GM12878 (cell line): Measurements from ENCODE around the gene DAPK2. TPM values are rescaled to one million over a fixed set of nuclear protein-coding genes. Genes with fewer than 3 reads are reported as not detected.

Experiments
- ATAC-seq: fragments of 200-7000 bp; cut with Tn5 transposase; 3 replicates; pipeline ENCODE4 v1.9.1; 2020; ENCODE audit warnings: mild to moderate bottlenecking, moderate library complexity
- BruUV-seq: library from RNA; stranded (reverse); fragments of 400-500 nt; replicated peaks from 2 replicates; lab custom pipeline; 2021; lab: Mats Ljungman, UMichigan
- CTCF ChIA-PET: fragments of 300-600 bp; sonication (Branson Sonifier 250); formaldehyde crosslinking; extraction: SDS; loops from one replicate; lab custom pipeline; 2021; ENCODE audit warnings: inconsistent platforms; lab: Yijun Ruan, JAX
- POLR2A ChIA-PET: fragments of 350-600 bp; formaldehyde crosslinking; extraction: SDS; loops from one replicate; lab custom pipeline; 2021; ENCODE audit warnings: inconsistent platforms; lab: Charles Lee
- RAD21 ChIA-PET: fragments of 300-600 bp; sonication (Branson Sonifier 250); formaldehyde crosslinking; loops from one replicate; lab custom pipeline; 2023; ENCODE audit warnings: antibody characterized with exemption; ENCODE audit not compliant: unreplicated experiment; lab: Charles Lee
- SMC1A ChIA-PET: fragments of 300-600 bp; sonication (Branson Sonifier 250); formaldehyde crosslinking; loops from one replicate; lab custom pipeline; 2023; ENCODE audit not compliant: unreplicated experiment, uncharacterized antibody; lab: Charles Lee
- DNase-seq: peaks from one replicate; pipeline ENCODE4 v3.0.0-alpha.2; 2011; ENCODE audit warnings: low read depth, low spot score
- FAIRE-seq: peaks from 3 replicates; lab custom pipeline; 2011; peaks lifted over from hg19 to GRCh38; lab: Jason Lieb, UNC
- H2AFZ ChIP-seq: 2 replicates; pipeline ENCODE4 v1.6.0; 2011; ENCODE audit warnings: low read depth, low read length, control low read depth; ENCODE audit not compliant: control insufficient read depth
- H3K27ac ChIP-seq: 2 replicates; pipeline ENCODE4 v1.5.1; 2011; ENCODE audit warnings: control low read depth; ENCODE audit not compliant: control insufficient read depth, insufficient read depth
- H3K27me3 ChIP-seq, 2 experiments: replicated peaks in 1 of 2; 2 replicates each; pipeline versions ENCODE4 v1.6.0 to v1.6.1; 2011; ENCODE audit warnings: low read length in 1 of 2; ENCODE audit not compliant: control insufficient read depth in 2 of 2, insufficient read depth in 2 of 2
- H3K36me3 ChIP-seq, 2 experiments: 2 replicates each; pipeline ENCODE4 v1.5.1; 2011; ENCODE audit warnings: low read length in 1 of 2; ENCODE audit not compliant: control insufficient read depth in 2 of 2, insufficient read depth in 2 of 2
- H3K4me1 ChIP-seq: 2 replicates; pipeline ENCODE4 v1.6.1; 2011; ENCODE audit warnings: mild to moderate bottlenecking, low read length, moderate library complexity, mixed read lengths; ENCODE audit not compliant: control insufficient read depth, insufficient read depth
- H3K4me2 ChIP-seq: 2 replicates; pipeline ENCODE4 v1.6.0; 2011; ENCODE audit warnings: control low read depth; ENCODE audit not compliant: control insufficient read depth, insufficient read depth
- H3K4me3 ChIP-seq: fragments of 200-600 bp; sonication (generic); 2 replicates; pipeline ENCODE4 v1.5.1; 2016
- H3K79me2 ChIP-seq: 2 replicates; pipeline ENCODE4 v1.6.0; 2011; ENCODE audit warnings: low read length; ENCODE audit not compliant: control insufficient read depth, insufficient read depth
- H3K9ac ChIP-seq: 2 replicates; pipeline ENCODE4 v1.8.0; 2011; ENCODE audit warnings: low read length, control low read depth, mixed read lengths; ENCODE audit not compliant: control insufficient read depth, insufficient read depth
- H3K9me3 ChIP-seq: replicated peaks from 3 replicates; pipeline ENCODE4 v1.5.1; 2011; ENCODE audit warnings: mild to moderate bottlenecking, low read length; ENCODE audit not compliant: control insufficient read depth, insufficient read depth
- H4K20me1 ChIP-seq: 2 replicates; pipeline ENCODE4 v1.6.0; 2011; ENCODE audit not compliant: control insufficient read depth, insufficient read depth
- BCLAF1 ChIP-seq: fragments of 450-650 bp; IDR thresholded peaks from 2 replicates; pipeline ENCODE4 v1.6.1; 2017; ENCODE audit warnings: antibody characterized with exemption, mild to moderate bottlenecking, moderate library complexity
- E2F4 ChIP-seq: IDR thresholded peaks from 2 replicates; pipeline ENCODE4 v1.6.1; 2012; ENCODE audit warnings: low read depth, low read length, improper control_type of control experiment
- IKZF2 ChIP-seq, 2 experiments: fragments of 450-650 bp; IDR thresholded peaks; 2 replicates each; pipeline ENCODE4 v1.6.1; 2017; ENCODE audit warnings: mild to moderate bottlenecking in 2 of 2, moderate library complexity in 2 of 2
- MEF2B ChIP-seq: fragments of 450-650 bp; IDR thresholded peaks from 2 replicates; pipeline ENCODE4 v1.6.1; 2018; ENCODE audit warnings: mild to moderate bottlenecking, moderate library complexity; ENCODE audit not compliant: partially characterized antibody, poor library complexity, severe bottlenecking
- MTA2 ChIP-seq: fragments of 450-650 bp; IDR thresholded peaks from 2 replicates; pipeline ENCODE4 v1.6.1; 2016; ENCODE audit warnings: low read depth, mild to moderate bottlenecking, moderate library complexity
- NFYA ChIP-seq: IDR thresholded peaks from 2 replicates; pipeline ENCODE4 v1.6.1; 2011; ENCODE audit warnings: low read depth, mild to moderate bottlenecking, low read length, improper control_type of control experiment, borderline replicate concordance
- NR2C1 ChIP-seq: fragments of 450-650 bp; IDR thresholded peaks from 2 replicates; pipeline ENCODE4 v1.6.1; 2017; ENCODE audit warnings: antibody characterized with exemption, mild to moderate bottlenecking, moderate library complexity
- NRF1 ChIP-seq: conservative IDR thresholded peaks from 2 replicates; pipeline ENCODE4 v1.6.1; 2011; ENCODE audit warnings: mild to moderate bottlenecking, low read depth, low read length, improper control_type of control experiment
- POLR2AphosphoS2 ChIP-seq: IDR thresholded peaks from 2 replicates; pipeline ENCODE4 v1.6.1; 2011; ENCODE audit warnings: low read depth, mild to moderate bottlenecking, low read length, improper control_type of control experiment, moderate library complexity
- RAD21 ChIP-seq: IDR thresholded peaks from 2 replicates; pipeline ENCODE4 v1.6.1; 2011; ENCODE audit warnings: mild to moderate bottlenecking, low read depth, low read length, moderate library complexity; ENCODE audit not compliant: insufficient read depth
- TCF3 ChIP-seq: IDR thresholded peaks from 2 replicates; pipeline ENCODE4 v1.6.1; 2012; ENCODE audit warnings: low read depth, mild to moderate bottlenecking, low read length, borderline replicate concordance; ENCODE audit not compliant: insufficient read depth
- USF2 ChIP-seq: IDR thresholded peaks from 2 replicates; pipeline ENCODE4 v1.6.1; 2011; ENCODE audit warnings: low read depth, low read length, improper control_type of control experiment, borderline replicate concordance
- ZSCAN29 ChIP-seq: fragments of 450-650 bp; IDR thresholded peaks from 2 replicates; pipeline ENCODE4 v1.6.1; 2017; ENCODE audit warnings: mild to moderate bottlenecking, moderate library complexity
- ZZZ3 ChIP-seq: IDR thresholded peaks from 2 replicates; pipeline ENCODE4 v1.6.1; 2011; ENCODE audit warnings: low read depth; ENCODE audit not compliant: control insufficient read depth, insufficient read length
- WGBS: methylation state at CpG from one replicate; pipeline ENCODE4 v1.1.6; 2016; ENCODE audit warnings: low lambda C conversion rate; ENCODE audit not compliant: insufficient replicate concordance, insufficient coverage; ENCODE audit errors: missing lambda C conversion rate; 5-methylcytosine and 5-hydroxymethylcytosine counted together
- in situ Hi-C: fragments of 300-500 bp; cut with MboI; formaldehyde crosslinking; loops from 9 replicates; pipeline ENCODE4 v1.14.3; 2018; ENCODE audit warnings: mixed read lengths
- intact Hi-C: fragments of 100-400 bp; cut with micrococcal nuclease; formaldehyde crosslinking; loops from one replicate; pipeline ENCODE4 v1.14.2; 2022; ENCODE audit not compliant: unreplicated experiment
- polyA plus RNA-seq, 11 experiments: library from polyadenylated mRNA; depleted of rRNA in 4 of 11; unstranded in 6 of 11; stranded (reverse) in 5 of 11; fragments of >200 nt; fragmentation: Nextera tagmentation in 4 of 11; fragmentation: Illumina TruSeq in 1 of 11; extraction: Ambion mirVana in 4 of 11; extraction: Trizol in 1 of 11; gene quantifications; 1 replicate in 1 of 11; 2 replicates in 10 of 11; pipeline versions ENCODE4 v1.2.1 to v1.2.3, GENCODE V29; 2011 to 2016; ENCODE audit warnings: inconsistent platforms in 2 of 11, missing spikeins in 2 of 11, low read depth in 1 of 11
- total RNA-seq, 4 experiments: library from RNA; depleted of rRNA in 3 of 4; stranded (reverse); fragments of >200 nt in 3 of 4; fragmentation: Illumina TruSeq in 1 of 4; extraction: Trizol in 1 of 4; gene quantifications; 2 replicates each; pipeline versions ENCODE4 v1.2.1 to v1.2.3, GENCODE V29; 2013 to 2021
- TF ChIP-seq, protein P1 (sequence below): IDR thresholded peaks from 2 replicates; pipeline ENCODE4 v1.6.1; 2011; ENCODE audit warnings: low read depth, mild to moderate bottlenecking, low read length, moderate library complexity, borderline replicate concordance; ENCODE audit errors: extremely low read depth

Gene DAPK2
- total and polyA plus RNA-seq, 10 of the 15 experiments (the other 5 are each of a cell fraction or from before 2014, with no cell fraction given), result 0.69 to 8.4 (median 4.1) TPM

DNA sequence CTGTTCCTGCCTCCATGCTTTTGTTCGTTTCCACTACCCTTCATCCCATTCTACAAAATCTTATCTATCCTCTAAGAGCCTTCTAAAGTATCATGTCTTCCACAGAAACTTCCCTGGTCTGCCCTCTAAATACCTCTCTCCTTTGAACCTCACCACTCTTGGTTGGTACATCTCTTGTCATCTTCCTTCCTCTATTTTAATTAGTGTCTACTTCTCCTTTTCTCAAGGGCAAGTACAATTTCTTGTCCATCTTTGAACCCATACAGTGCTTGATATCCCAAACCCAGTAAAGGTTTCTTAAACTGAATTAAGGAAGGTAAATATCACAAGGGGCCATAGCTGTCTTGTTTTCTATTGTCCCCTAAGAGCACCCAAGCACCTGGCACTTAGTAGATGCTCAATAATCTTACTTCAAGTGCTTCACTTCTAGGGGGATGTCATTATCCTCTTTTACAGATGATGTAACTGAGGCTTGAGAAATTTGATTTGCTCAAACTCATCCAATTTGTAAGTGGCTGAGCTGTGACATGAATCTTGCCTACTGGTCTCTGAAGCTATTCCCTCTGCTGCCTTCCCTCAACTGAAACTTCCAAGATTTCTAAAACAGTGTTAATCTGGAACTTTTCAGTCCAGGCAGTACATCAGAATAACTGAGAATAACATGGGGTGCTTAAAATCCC is 2.6 kb upstream of the DAPK2 start:
- ChIA-PET CTCF (interaction anchor here (0.6 to 6.6 kb wide), 13 partner anchors 9 to 439 kb away, joined by 3 to 62 read pairs (median 5); no protein-coding TSS in a partner anchor), RAD21 (interaction anchor here (0.8 to 8.3 kb wide), 8 partner anchors 28 to 297 kb away, joined by 3 to 104 read pairs (median 4); no protein-coding TSS in a partner anchor), SMC1A (interaction anchor here (0.6 to 8.9 kb wide), 11 partner anchors 16 to 768 kb away, joined by 3 to 79 read pairs (median 5); no protein-coding TSS in a partner anchor), POLR2A (interaction anchor here (1.3 to 4.2 kb wide), 2 partner anchors 42 to 62 kb away, joined by 3 to 19 read pairs; no protein-coding TSS in a partner anchor)
- BruUV-seq, result no TSS peak
- in situ Hi-C loops (no loop called here), intact Hi-C loops (loop anchor here (5.0 kb wide), 1 partner anchor 297 kb away; no protein-coding TSS in a partner anchor)
- TF ChIP-seq USF2 (no peak), TCF3 (no peak), NR2C1 (no peak), E2F4 (no peak), MTA2 (peak; percentile 65), ZZZ3 (no peak), POLR2AphosphoS2 (no peak), NRF1 (no peak), BCLAF1 (no peak), MEF2B (no peak), IKZF2 (IDR thresholded peaks at IDR 0.05) (peak; percentile 21 to 36; a peak in 2 of 4 replicates), RAD21 (no peak), NFYA (no peak), ZSCAN29 (no peak)
- TF ChIP-seq, protein P1, sequence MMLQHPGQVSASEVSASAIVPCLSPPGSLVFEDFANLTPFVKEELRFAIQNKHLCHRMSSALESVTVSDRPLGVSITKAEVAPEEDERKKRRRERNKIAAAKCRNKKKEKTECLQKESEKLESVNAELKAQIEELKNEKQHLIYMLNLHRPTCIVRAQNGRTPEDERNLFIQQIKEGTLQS, result no peak
- FAIRE-seq, result peak; percentile 31
- Histone ChIP-seq H3K4me2 (no peak overlapping the region), H3K9ac (no peak overlapping the region), H3K27ac (no peak overlapping the region), H3K27me3 (no peaks in the 10 kb centered on the region), H4K20me1 (no peaks in the 10 kb centered on the region), H3K9me3 (no peaks in the 10 kb centered on the region), H3K4me1 (peaks cover 34% of the 10 kb centered on the region), H2AFZ (no peak overlapping the region), H3K79me2 (peaks cover 10% of the 10 kb centered on the region), H3K4me3 (no peak overlapping the region), H3K36me3 (no peaks in the 10 kb centered on the region)
- 35% methylated on average over 1 of the region's 1 CpG for WGBS
- no peak for DNase-seq
- ATAC-seq, result peak; percentile 4; the same call in 1 of the 3 replicates
